ENCODE data around the gene KCNIP1.

DNA sequence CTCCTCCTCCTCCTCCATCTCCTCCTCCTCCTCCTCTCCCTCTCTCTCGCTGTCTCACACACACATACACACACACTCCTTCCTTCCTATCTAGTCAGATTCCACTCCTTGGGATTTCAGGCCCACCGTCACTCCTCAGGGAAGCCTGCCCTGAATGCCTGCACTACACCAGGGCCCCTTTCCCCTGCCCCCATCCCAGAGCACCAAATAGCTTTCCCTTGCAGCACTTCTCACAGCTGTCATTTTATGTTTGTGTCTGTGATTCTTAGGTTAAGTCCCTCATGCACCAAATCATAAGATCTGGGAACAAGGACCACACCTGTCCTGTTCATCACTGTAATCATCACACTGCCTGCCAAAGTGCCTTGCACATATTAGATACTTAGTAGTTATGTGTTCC, 193.2 kb downstream of the KCNIP1 start:
- TF ChIP-seq, protein P1, sequence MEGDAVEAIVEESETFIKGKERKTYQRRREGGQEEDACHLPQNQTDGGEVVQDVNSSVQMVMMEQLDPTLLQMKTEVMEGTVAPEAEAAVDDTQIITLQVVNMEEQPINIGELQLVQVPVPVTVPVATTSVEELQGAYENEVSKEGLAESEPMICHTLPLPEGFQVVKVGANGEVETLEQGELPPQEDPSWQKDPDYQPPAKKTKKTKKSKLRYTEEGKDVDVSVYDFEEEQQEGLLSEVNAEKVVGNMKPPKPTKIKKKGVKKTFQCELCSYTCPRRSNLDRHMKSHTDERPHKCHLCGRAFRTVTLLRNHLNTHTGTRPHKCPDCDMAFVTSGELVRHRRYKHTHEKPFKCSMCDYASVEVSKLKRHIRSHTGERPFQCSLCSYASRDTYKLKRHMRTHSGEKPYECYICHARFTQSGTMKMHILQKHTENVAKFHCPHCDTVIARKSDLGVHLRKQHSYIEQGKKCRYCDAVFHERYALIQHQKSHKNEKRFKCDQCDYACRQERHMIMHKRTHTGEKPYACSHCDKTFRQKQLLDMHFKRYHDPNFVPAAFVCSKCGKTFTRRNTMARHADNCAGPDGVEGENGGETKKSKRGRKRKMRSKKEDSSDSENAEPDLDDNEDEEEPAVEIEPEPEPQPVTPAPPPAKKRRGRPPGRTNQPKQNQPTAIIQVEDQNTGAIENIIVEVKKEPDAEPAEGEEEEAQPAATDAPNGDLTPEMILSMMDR (IDR thresholded peaks at IDR 0.05): no peak
- TF ChIP-seq, protein P2, sequence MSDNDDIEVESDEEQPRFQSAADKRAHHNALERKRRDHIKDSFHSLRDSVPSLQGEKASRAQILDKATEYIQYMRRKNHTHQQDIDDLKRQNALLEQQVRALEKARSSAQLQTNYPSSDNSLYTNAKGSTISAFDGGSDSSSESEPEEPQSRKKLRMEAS (IDR thresholded peaks at IDR 0.05): no peak
- TF ChIP-seq RCOR1 (IDR thresholded peaks at IDR 0.05; ENCODE audit: low read depth, low read length): no peak
- TF ChIP-seq, protein P3, sequence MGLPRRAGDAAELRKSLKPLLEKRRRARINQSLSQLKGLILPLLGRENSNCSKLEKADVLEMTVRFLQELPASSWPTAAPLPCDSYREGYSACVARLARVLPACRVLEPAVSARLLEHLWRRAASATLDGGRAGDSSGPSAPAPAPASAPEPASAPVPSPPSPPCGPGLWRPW (IDR thresholded peaks at IDR 0.05): no peak
- TF ChIP-seq POLR2A (IDR thresholded peaks at IDR 0.05; ENCODE audit: low read length): no peak
- no peak for TF ChIP-seq CBX2 (IDR thresholded peaks at IDR 0.05; ENCODE audit: borderline replicate concordance, low read depth)
- no peak for TF ChIP-seq MYC (IDR thresholded peaks at IDR 0.05; ENCODE audit: borderline replicate concordance, low read length)
